HepG2 (cell line): ENCODE measurements around the gene UBQLN4. TPM values are rescaled to one million over a fixed set of nuclear protein-coding genes. Genes with fewer than 3 reads are reported as not detected.

ENCODE experiments used
- ASH2L ChIP-seq: fragments of 300-600, 200-600 bp; sonication (generic); IDR thresholded peaks from 2 replicates; pipeline ENCODE4 v1.7.0; 2017; ENCODE audit warnings: low read depth, mild to moderate bottlenecking, moderate library complexity, mixed read lengths, low read length; ENCODE audit not compliant: insufficient read length
- CEBPB ChIP-seq: IDR thresholded peaks from 2 replicates; pipeline ENCODE4 v1.6.1; 2011; ENCODE audit warnings: low read depth, low read length, improper control_type of control experiment, borderline replicate concordance
- DPF2 ChIP-seq: sonication (generic); formaldehyde crosslinking; IDR thresholded peaks from 2 replicates; pipeline ENCODE4 v1.4.0; 2020; ENCODE audit warnings: mild to moderate bottlenecking, low read depth, missing genetic modification reagents, borderline replicate concordance
- EEA1 ChIP-seq: sonication (generic); formaldehyde crosslinking; IDR thresholded peaks from 2 replicates; pipeline ENCODE4 v1.5.1; 2020; ENCODE audit warnings: mild to moderate bottlenecking, missing genetic modification reagents, borderline replicate concordance
- ERF ChIP-seq: IDR thresholded peaks from 2 replicates; pipeline ENCODE4 v1.6.1; 2018; ENCODE audit warnings: missing biosample characterization, missing genetic modification reagents
- FOXA3 ChIP-seq: IDR thresholded peaks from 2 replicates; pipeline ENCODE4 v1.6.1; 2016; ENCODE audit warnings: missing genetic modification reagents, missing compliant biosample characterization
- GATAD1 ChIP-seq: IDR thresholded peaks from 2 replicates; pipeline ENCODE4 v1.6.1; 2016; ENCODE audit warnings: missing genetic modification reagents, missing compliant biosample characterization
- HMG20B ChIP-seq: conservative IDR thresholded peaks from 2 replicates; pipeline ENCODE4 v1.6.1; 2016; ENCODE audit warnings: missing genetic modification reagents, missing compliant biosample characterization
- RAD51 ChIP-seq: fragments of 450-650 bp; IDR thresholded peaks from 2 replicates; pipeline ENCODE4 v1.6.1; 2016; ENCODE audit warnings: borderline replicate concordance
- RXRA ChIP-seq: sonication (generic); formaldehyde crosslinking; IDR thresholded peaks from 2 replicates; pipeline ENCODE4 v1.5.1; 2020; ENCODE audit warnings: missing genetic modification reagents
- SCMH1 ChIP-seq: sonication (generic); formaldehyde crosslinking; IDR thresholded peaks from 2 replicates; pipeline ENCODE4 v1.9.0; 2021; ENCODE audit warnings: missing genetic modification reagents, mild to moderate bottlenecking, borderline replicate concordance
- SNAPC2 ChIP-seq: sonication (generic); formaldehyde crosslinking; IDR thresholded peaks from 2 replicates; pipeline ENCODE4 v1.8.1; 2022; ENCODE audit warnings: mild to moderate bottlenecking, missing genetic modification reagents
- SP5 ChIP-seq: IDR thresholded peaks from 2 replicates; pipeline ENCODE4 v1.6.1; 2016; ENCODE audit warnings: low read depth, borderline replicate concordance
- TBL1XR1 ChIP-seq: fragments of 150-350 bp; IDR thresholded peaks from 2 replicates; pipeline ENCODE4 v1.6.1; 2014; ENCODE audit warnings: borderline replicate concordance, low read length; ENCODE audit not compliant: partially characterized antibody
- ZBTB42 ChIP-seq: sonication (generic); formaldehyde crosslinking; IDR thresholded peaks from 2 replicates; pipeline ENCODE4 v1.5.0; 2020; ENCODE audit warnings: mild to moderate bottlenecking, missing genetic modification reagents
- ZBTB46 ChIP-seq: sonication (generic); formaldehyde crosslinking; IDR thresholded peaks from 2 replicates; pipeline ENCODE4 v1.4.0; 2020; ENCODE audit warnings: mild to moderate bottlenecking, missing genetic modification reagents, borderline replicate concordance
- ZFY ChIP-seq: sonication (generic); formaldehyde crosslinking; IDR thresholded peaks from 2 replicates; pipeline ENCODE4 v1.4.0; 2020; ENCODE audit warnings: missing genetic modification reagents
- ZNF160 ChIP-seq: sonication (generic); formaldehyde crosslinking; IDR thresholded peaks from 2 replicates; pipeline ENCODE4 v1.8.0; 2022; ENCODE audit warnings: mild to moderate bottlenecking, inconsistent platforms, missing genetic modification reagents
- ZNF256 ChIP-seq: sonication (generic); formaldehyde crosslinking; conservative IDR thresholded peaks from 2 replicates; pipeline ENCODE4 v1.4.0; 2020; ENCODE audit warnings: missing genetic modification reagents
- ZNF331 ChIP-seq: sonication (generic); formaldehyde crosslinking; IDR thresholded peaks from 2 replicates; pipeline ENCODE4 v1.4.0; 2020; ENCODE audit warnings: missing genetic modification reagents
- ZNF414 ChIP-seq: sonication (generic); formaldehyde crosslinking; IDR thresholded peaks from 2 replicates; pipeline ENCODE4 v1.5.0; 2020; ENCODE audit warnings: missing genetic modification reagents
- ZNF468 ChIP-seq: sonication (generic); formaldehyde crosslinking; IDR thresholded peaks from 2 replicates; pipeline ENCODE4 v1.8.0; 2022; ENCODE audit warnings: mild to moderate bottlenecking, moderate library complexity, missing genetic modification reagents
- ZNF496 ChIP-seq: sonication (generic); formaldehyde crosslinking; IDR thresholded peaks from 2 replicates; pipeline ENCODE4 v1.8.1; 2023; ENCODE audit warnings: mild to moderate bottlenecking, moderate library complexity, missing genetic modification reagents; ENCODE audit not compliant: insufficient replicate concordance
- ZNF788 ChIP-seq: sonication (generic); formaldehyde crosslinking; IDR thresholded peaks from 2 replicates; pipeline ENCODE4 v1.5.0; 2020; ENCODE audit warnings: mild to moderate bottlenecking, missing genetic modification reagents, borderline replicate concordance
- polyA plus RNA-seq, 8 experiments: library from polyadenylated mRNA; depleted of rRNA in 3 of 8; stranded (reverse) in 7 of 8; unstranded in 1 of 8; fragments of >200 nt; fragmentation: Illumina TruSeq in 4 of 8; extraction: Trizol in 4 of 8; gene quantifications; 2 replicates each; pipeline versions ENCODE4 v1.2.1 to v1.2.3, GENCODE V29; 2011 to 2016; ENCODE audit warnings: low read depth in 4 of 8, missing spikeins in 1 of 8, mixed read lengths in 1 of 8; ENCODE audit not compliant: insufficient read depth in 1 of 8
- total RNA-seq, 5 experiments: library from RNA; depleted of rRNA; stranded (reverse); fragments of >200 nt; fragmentation: Illumina TruSeq; extraction: Trizol; gene quantifications; 2 replicates each; pipeline ENCODE4 v1.2.3, GENCODE V29; 2016; ENCODE audit warnings: low read depth in 1 of 5
- TF ChIP-seq, protein P1 (sequence below): fragments of 450-650 bp; IDR thresholded peaks from 2 replicates; pipeline ENCODE4 v1.6.1; 2017; ENCODE audit warnings: mild to moderate bottlenecking

The UBQLN4 gene
- total and polyA plus RNA-seq, 2 of the 13 experiments (the other 11 are each of a cell fraction or from before 2014, with no cell fraction given) = 31.5 to 39.8 TPM

- TF ChIP-seq TBL1XR1 = no peak
- TF ChIP-seq ZNF256 = no peak
- no peak for TF ChIP-seq SNAPC2 (CRISPR knock-in tag)
- TF ChIP-seq GATAD1 = peak; percentile 31; the same call in 1 of the 2 replicates
- TF ChIP-seq CEBPB = no peak
- TF ChIP-seq RAD51 = no peak
- no peak; the same call in 1 of the 2 replicates for TF ChIP-seq ZBTB46 (CRISPR knock-in tag)
- no peak for TF ChIP-seq ZNF468
- TF ChIP-seq SCMH1 (CRISPR knock-in tag) = no peak
- TF ChIP-seq DPF2 (CRISPR knock-in tag) = no peak
- no peak for TF ChIP-seq ZNF496 (CRISPR knock-in tag)
- peak; percentile 56; the same call in 1 of the 2 replicates for TF ChIP-seq SP5
- peak; percentile 31; the same call in 1 of the 2 replicates for TF ChIP-seq FOXA3 (CRISPR knock-in tag)
- peak; percentile 70; the same call in 1 of the 2 replicates for TF ChIP-seq RXRA (CRISPR knock-in tag)
- TF ChIP-seq EEA1 (CRISPR knock-in tag) = no peak
- TF ChIP-seq, protein P1, sequence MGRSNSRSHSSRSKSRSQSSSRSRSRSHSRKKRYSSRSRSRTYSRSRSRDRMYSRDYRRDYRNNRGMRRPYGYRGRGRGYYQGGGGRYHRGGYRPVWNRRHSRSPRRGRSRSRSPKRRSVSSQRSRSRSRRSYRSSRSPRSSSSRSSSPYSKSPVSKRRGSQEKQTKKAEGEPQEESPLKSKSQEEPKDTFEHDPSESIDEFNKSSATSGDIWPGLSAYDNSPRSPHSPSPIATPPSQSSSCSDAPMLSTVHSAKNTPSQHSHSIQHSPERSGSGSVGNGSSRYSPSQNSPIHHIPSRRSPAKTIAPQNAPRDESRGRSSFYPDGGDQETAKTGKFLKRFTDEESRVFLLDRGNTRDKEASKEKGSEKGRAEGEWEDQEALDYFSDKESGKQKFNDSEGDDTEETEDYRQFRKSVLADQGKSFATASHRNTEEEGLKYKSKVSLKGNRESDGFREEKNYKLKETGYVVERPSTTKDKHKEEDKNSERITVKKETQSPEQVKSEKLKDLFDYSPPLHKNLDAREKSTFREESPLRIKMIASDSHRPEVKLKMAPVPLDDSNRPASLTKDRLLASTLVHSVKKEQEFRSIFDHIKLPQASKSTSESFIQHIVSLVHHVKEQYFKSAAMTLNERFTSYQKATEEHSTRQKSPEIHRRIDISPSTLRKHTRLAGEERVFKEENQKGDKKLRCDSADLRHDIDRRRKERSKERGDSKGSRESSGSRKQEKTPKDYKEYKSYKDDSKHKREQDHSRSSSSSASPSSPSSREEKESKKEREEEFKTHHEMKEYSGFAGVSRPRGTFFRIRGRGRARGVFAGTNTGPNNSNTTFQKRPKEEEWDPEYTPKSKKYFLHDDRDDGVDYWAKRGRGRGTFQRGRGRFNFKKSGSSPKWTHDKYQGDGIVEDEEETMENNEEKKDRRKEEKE = no peak
- TF ChIP-seq HMG20B (CRISPR knock-in tag) = no peak
- no peak for TF ChIP-seq ZNF414 (CRISPR knock-in tag)
- no peak; the same call in 1 of the 2 replicates for TF ChIP-seq ZFY
- TF ChIP-seq ZNF331 = peak; percentile 78
- peak; percentile 91; the same call in 1 of the 2 replicates for TF ChIP-seq ERF (CRISPR knock-in tag)
- no peak for TF ChIP-seq ZNF160 (CRISPR knock-in tag)
- TF ChIP-seq ASH2L = no peak
- TF ChIP-seq ZBTB42 (CRISPR knock-in tag) = no peak
- TF ChIP-seq ZNF788 (CRISPR knock-in tag) = no peak
These were observed 43.2 kb upstream of the UBQLN4 start (continued) for GRCh38 chr1:156096640-156097391.
